ENCODE results near the gene OR8G5.

OR8G5 gene

GRCh38 chr11:124278261-124278660 lies 22.1 kb downstream of the OR8G5 start:
- ChIA-PET CTCF (no interaction called here), POLR2A (no interaction called here)
- no peak overlapping the region for H3K4me3 ChIP-seq (ENCODE audit: low read depth, low read length)

GRCh38 chr11:124285610-124286344 lies 29.6 kb downstream of the OR8G5 start:
- peak; percentile 44 for DNase-seq (ENCODE audit: low read depth, low spot score)
- ChIA-PET POLR2A (no interaction called here), CTCF (no interaction called here)
- H3K4me3 ChIP-seq (ENCODE audit: low read depth, low read length): no peak overlapping the region
- TF ChIP-seq CTCF (IDR thresholded peaks at IDR 0.05; ENCODE audit: insufficient read depth, low read length, missing control alignments): no peak

More at GRCh38 chr11:124278261-124278660, 22.1 kb downstream of the OR8G5 start:
- no peak for DNase-seq (ENCODE audit: low read depth, low spot score)
- no peak for TF ChIP-seq CTCF (IDR thresholded peaks at IDR 0.05; ENCODE audit: insufficient read depth, low read length, missing control alignments)

- no peak for DNase-seq (ENCODE audit: low read depth, low spot score)
- no peak for TF ChIP-seq CTCF (IDR thresholded peaks at IDR 0.05; ENCODE audit: insufficient read depth, low read length, missing control alignments)
- CTCF ChIA-PET: no interaction called here
- no peak overlapping the region for H3K4me3 ChIP-seq (ENCODE audit: low read depth, low read length)
- POLR2A ChIA-PET: no interaction called here
These were observed 38.5 kb downstream of the OR8G5 start for GRCh38 chr11:124294687-124295086.

- ChIA-PET POLR2A (no interaction called here), CTCF (no interaction called here)
- no peak for DNase-seq (ENCODE audit: low read depth, low spot score)
- no peak for TF ChIP-seq CTCF (IDR thresholded peaks at IDR 0.05; ENCODE audit: insufficient read depth, low read length, missing control alignments)
- no peak overlapping the region for H3K4me3 ChIP-seq (ENCODE audit: low read depth, low read length)
These were observed 39.8 kb downstream of the OR8G5 start for GRCh38 chr11:124296016-124296415.

- CTCF ChIA-PET: no interaction called here
- no peak overlapping the region for H3K4me3 ChIP-seq (ENCODE audit: low read depth, low read length)
- peak; percentile 50 for DNase-seq (ENCODE audit: low read depth, low spot score)
- POLR2A ChIA-PET: no interaction called here
- TF ChIP-seq CTCF (IDR thresholded peaks at IDR 0.05; ENCODE audit: insufficient read depth, low read length, missing control alignments): no peak
These were observed 41.7 kb downstream of the OR8G5 start for GRCh38 chr11:124297921-124298320.

GRCh38 chr11:124301548-124301947 lies 45.4 kb downstream of the OR8G5 start:
- no peak for TF ChIP-seq CTCF (IDR thresholded peaks at IDR 0.05; ENCODE audit: insufficient read depth, low read length, missing control alignments)
- no peak for DNase-seq (ENCODE audit: low read depth, low spot score)
- ChIA-PET CTCF (no interaction called here), POLR2A (no interaction called here)
- H3K4me3 ChIP-seq (ENCODE audit: low read depth, low read length): no peak overlapping the region

Measured in AG04449 (cell line).